SK-N-SH (cell line): ENCODE results near the gene SH3PXD2B. TPM values are rescaled to one million over a fixed set of nuclear protein-coding genes. Genes with fewer than 3 reads are reported as not detected.
A peak's percentile ranks its signal among the peaks of the same experiment; 100 is the strongest.

Experiments
- CTCF ChIA-PET: fragments of 300-600, 350-600 bp; formaldehyde crosslinking; extraction: SDS; loops from one replicate; lab custom pipeline; 2021; lab: Yijun Ruan, JAX
- POLR2A ChIA-PET: fragments of 350-600 bp; sonication (Branson Sonifier 250); formaldehyde crosslinking; extraction: SDS; loops from one replicate; lab custom pipeline; 2020; ENCODE audit warnings: antibody characterized with exemption, inconsistent platforms; lab: Yijun Ruan, JAX
- DNase-seq: peaks from one replicate; pipeline ENCODE4 v3.0.0; 2012
- H2AFZ ChIP-seq: fragments of 200-600 bp; sonication (generic); 2 replicates; pipeline ENCODE4 v1.8.1; 2016; ENCODE audit warnings: antibody characterized with exemption, mild to moderate bottlenecking, low read depth
- H3F3A ChIP-seq: fragments of 200-600 bp; sonication (generic); replicated peaks from 2 replicates; pipeline ENCODE3; 2016; ENCODE audit warnings: antibody characterized with exemption, mild to moderate bottlenecking; ENCODE audit not compliant: insufficient read depth
- H3K27ac ChIP-seq, 2 experiments: fragments of 200-500 bp in 1 of 2; fragments of 200-600 bp in 1 of 2; sonication (Bioruptor generic) in 1 of 2; sonication (generic), shearing (Covaris generic) in 1 of 2; 2 replicates each; pipeline versions ENCODE4 v1.5.1 to v1.6.1; 2014 to 2016; ENCODE audit warnings: low read depth in 2 of 2, inconsistent platforms in 1 of 2, low read length in 1 of 2, mild to moderate bottlenecking in 1 of 2, mixed read lengths in 1 of 2
- H3K27me3 ChIP-seq: fragments of 200-600 bp; sonication (generic), shearing (Covaris generic); 2 replicates; pipeline ENCODE4 v1.6.1; 2016; ENCODE audit warnings: mixed run types; ENCODE audit not compliant: insufficient read depth
- H3K36me3 ChIP-seq, 2 experiments: fragments of 200-500 bp in 1 of 2; fragments of 200-600 bp in 1 of 2; sonication (Bioruptor generic) in 1 of 2; sonication (generic) in 1 of 2; replicated peaks in 1 of 2; 2 replicates each; pipeline versions ENCODE3 to v1.5.1; 2014 to 2016; ENCODE audit warnings: low read length in 1 of 2, mild to moderate bottlenecking in 1 of 2; ENCODE audit not compliant: insufficient read depth in 2 of 2, control insufficient read depth in 1 of 2
- H3K4me1 ChIP-seq, 2 experiments: fragments of 200-500 bp in 1 of 2; fragments of 200-600 bp in 1 of 2; sonication (Bioruptor generic) in 1 of 2; sonication (generic), shearing (Covaris generic) in 1 of 2; 2 replicates each; pipeline versions ENCODE4 v1.5.1 to v1.6.1; 2014 to 2016; ENCODE audit warnings: low read depth in 1 of 2, low read length in 1 of 2, mixed run types in 1 of 2; ENCODE audit not compliant: insufficient read depth in 2 of 2, control insufficient read depth in 1 of 2
- H3K4me2 ChIP-seq: fragments of 200-600 bp; sonication (generic), shearing (Covaris generic); 2 replicates; pipeline ENCODE4 v1.6.1; 2017; ENCODE audit warnings: mixed run types
- H3K4me3 ChIP-seq, 2 experiments: fragments of 200-500 bp in 1 of 2; fragments of 200-600 bp in 1 of 2; sonication (Bioruptor generic) in 1 of 2; sonication (generic), shearing (Covaris generic) in 1 of 2; 2 replicates each; pipeline versions ENCODE4 v1.5.1 to v1.8.1; 2014 to 2016; ENCODE audit warnings: low read depth in 2 of 2, inconsistent platforms in 1 of 2, low read length in 1 of 2, mild to moderate bottlenecking in 1 of 2, mixed read lengths in 1 of 2, moderate library complexity in 1 of 2
- H3K79me2 ChIP-seq: fragments of 200-600 bp; sonication (generic); 2 replicates; pipeline ENCODE4 v1.8.1; 2017; ENCODE audit warnings: mild to moderate bottlenecking; ENCODE audit not compliant: insufficient read depth
- H3K9ac ChIP-seq: fragments of 200-600 bp; sonication (generic); 2 replicates; pipeline ENCODE4 v1.6.1; 2017; ENCODE audit warnings: mixed run types
- H3K9me2 ChIP-seq: fragments of 200-600 bp; sonication (generic); 2 replicates; pipeline ENCODE4 v1.6.1; 2017; ENCODE audit warnings: mixed run types
- H3K9me3 ChIP-seq: fragments of 200-600 bp; sonication (generic); 2 replicates; pipeline ENCODE4 v1.6.1; 2017; ENCODE audit warnings: mixed run types, mild to moderate bottlenecking, moderate library complexity
- H4K20me1 ChIP-seq: fragments of 200-600 bp; sonication (generic); 2 replicates; pipeline ENCODE4 v1.6.1; 2017; ENCODE audit warnings: mild to moderate bottlenecking, mixed run types; ENCODE audit not compliant: insufficient read depth
- CHD2 ChIP-seq: fragments of 150-350 bp; IDR thresholded peaks from 2 replicates; pipeline ENCODE4 v1.6.1; 2018; ENCODE audit warnings: low read length; ENCODE audit not compliant: partially characterized antibody
- CTCF ChIP-seq: fragments of 200-600 bp; sonication (generic); IDR thresholded peaks from 2 replicates; pipeline ENCODE4 v1.6.1; 2017; ENCODE audit warnings: antibody characterized with exemption, mild to moderate bottlenecking, moderate library complexity
- ELF1 ChIP-seq: IDR thresholded peaks from 2 replicates; pipeline ENCODE4 v1.4.0; 2012
- GABPA ChIP-seq: IDR thresholded peaks from 2 replicates; pipeline ENCODE4 v1.4.0; 2012; ENCODE audit warnings: low read depth, mild to moderate bottlenecking
- PBX3 ChIP-seq: IDR thresholded peaks from 2 replicates; pipeline ENCODE4; 2012
- POLR2AphosphoS5 ChIP-seq: IDR thresholded peaks from 2 replicates; pipeline ENCODE4 v1.6.1; 2012; ENCODE audit warnings: low read depth, low read length
- REST ChIP-seq: IDR thresholded peaks from 2 replicates; pipeline ENCODE4 v1.6.1; 2012; ENCODE audit warnings: mild to moderate bottlenecking, low read depth, low read length, moderate library complexity
- TCF12 ChIP-seq: IDR thresholded peaks from 2 replicates; pipeline ENCODE4 v1.4.0; 2012
- WGBS: methylation state at CpG from one replicate; pipeline ENCODE4 v1.1.6; 2017; ENCODE audit warnings: low lambda C conversion rate; 5-methylcytosine and 5-hydroxymethylcytosine counted together
- polyA plus RNA-seq, 3 experiments: library from polyadenylated mRNA; depleted of rRNA; stranded (reverse); fragments of >200 nt; gene quantifications; 2 replicates each; pipeline ENCODE4 v1.2.3, GENCODE V29; 2012

SH3PXD2B gene
- polyA plus RNA-seq, 1 of the 3 experiments (the other 2 are of a cell fraction), result 15.0 TPM

- TF ChIP-seq REST (no peak), CHD2 (peak; percentile 52), ELF1 (no peak), TCF12 (peak; percentile 82), PBX3 (peak; percentile 60), CTCF (no peak)
Measured at GRCh38 chr5:172437445-172438318, 16.6 kb downstream of the SH3PXD2B start (continued).

GRCh38 chr5:172436879-172437369 lies 17.4 kb downstream of the SH3PXD2B start:
- POLR2A ChIA-PET, result interaction anchor here (1.7 kb wide), 1 partner anchor 14 kb away, joined by 4 read pairs; no protein-coding TSS in a partner anchor
- Histone ChIP-seq H3K9me2 (no peaks in the 10 kb centered on the region), H4K20me1 (peaks cover 100% of the 10 kb centered on the region), H3K9me3 (no peaks in the 10 kb centered on the region), H3K27me3 (no peaks in the 10 kb centered on the region), H3F3A (no peaks in the 10 kb centered on the region), H3K27ac (peak overlapping the region; percentile 35 to 47; a peak in 2 of 4 replicates), H3K9ac (no peak overlapping the region), H3K4me1 (peaks cover 17 to 33% of the 10 kb centered on the region in 2 experiments; a peak in 2 of 4 replicates), H3K4me2 (no peak overlapping the region), H3K4me3 (no peak overlapping the region), H3K79me2 (peaks cover 100% of the 10 kb centered on the region), H2AFZ (no peak overlapping the region), H3K36me3 (peaks cover 0 to 3% of the 10 kb centered on the region in 2 experiments)
- no peak for DNase-seq
- no peak for TF ChIP-seq POLR2AphosphoS5
- TF ChIP-seq GABPA, result no peak
- 89% methylated on average over 9 of the region's 9 CpGs for WGBS
- CTCF ChIA-PET, result interaction anchor here (0.8 to 5.9 kb wide), 9 partner anchors 10 to 276 kb away, joined by 3 to 91 read pairs (median 4); no protein-coding TSS in a partner anchor
